HG02588 (cell line): Measurements from ENCODE around the gene MAPKAPK5.
"Not testable (repeated sequence)": the region's sequence is repeated elsewhere in the genome, so short reads cannot be mapped to it uniquely, and the experiment has no call there.

Source experiments
- ATAC-seq: cut with Tn5 transposase; IDR thresholded peaks from one replicate; pipeline ENCODE4 v1.9.1; 2021; ENCODE audit warnings: mild to moderate bottlenecking, moderate library complexity; ENCODE audit not compliant: unreplicated experiment

The MAPKAPK5 gene

GRCh38 chr12:111827907-111828306 lies 14.1 kb upstream of the MAPKAPK5 start:
- no peak for ATAC-seq

GRCh38 chr12:111828338-111828979 lies 13.6 kb upstream of the MAPKAPK5 start:
- ATAC-seq, result no peak

GRCh38 chr12:111829635-111830034 lies 12.4 kb upstream of the MAPKAPK5 start:
- not testable (repeated sequence) for ATAC-seq

GRCh38 chr12:111834740-111835386 lies 7.2 kb upstream of the MAPKAPK5 start:
- not testable (repeated sequence) for ATAC-seq

- ATAC-seq, result not testable (repeated sequence)
These were observed 6.4 kb upstream of the MAPKAPK5 start for GRCh38 chr12:111835531-111836181.

- no peak for ATAC-seq
These were observed 3.7 kb upstream of the MAPKAPK5 start for GRCh38 chr12:111838353-111838752.

GRCh38 chr12:111840807-111841206 lies 1.2 kb upstream of the MAPKAPK5 start:
- no peak for ATAC-seq

GRCh38 chr12:111841236-111841749 lies 735 bp upstream of the MAPKAPK5 start:
- ATAC-seq, result peak; percentile 2

- peak; percentile 27 for ATAC-seq
These were observed 748 bp downstream of the MAPKAPK5 start for GRCh38 chr12:111842556-111843396.

- ATAC-seq, result no peak
These were observed 4.0 kb downstream of the MAPKAPK5 start for GRCh38 chr12:111846016-111846415.

GRCh38 chr12:111850526-111850925 lies 8.5 kb downstream of the MAPKAPK5 start:
- no peak for ATAC-seq

GRCh38 chr12:111858186-111858585 lies 16.2 kb downstream of the MAPKAPK5 start:
- no peak for ATAC-seq

GRCh38 chr12:111858778-111859177 lies 16.8 kb downstream of the MAPKAPK5 start:
- ATAC-seq, result no peak

GRCh38 chr12:111864913-111865312 lies 22.9 kb downstream of the MAPKAPK5 start:
- ATAC-seq, result no peak

- ATAC-seq, result no peak
These were observed 25.5 kb downstream of the MAPKAPK5 start for GRCh38 chr12:111867531-111867930.

- no peak for ATAC-seq
These were observed 26.9 kb downstream of the MAPKAPK5 start for GRCh38 chr12:111868676-111869588.

- ATAC-seq, result no peak
These were observed 27.6 kb downstream of the MAPKAPK5 start for GRCh38 chr12:111869671-111870070.

- no peak for ATAC-seq
These were observed 28.2 kb downstream of the MAPKAPK5 start for GRCh38 chr12:111870216-111870615.

GRCh38 chr12:111870706-111871105 lies 28.7 kb downstream of the MAPKAPK5 start:
- ATAC-seq, result no peak

- ATAC-seq, result no peak
These were observed 31.1 kb downstream of the MAPKAPK5 start for GRCh38 chr12:111873113-111873512.
